H1 (cell line): ENCODE results near the gene NFAM1. TPM values are rescaled to one million over a fixed set of nuclear protein-coding genes. Genes with fewer than 3 reads are reported as not detected.

ENCODE experiments used
- CTCF ChIA-PET: fragments of 300-600 bp; sonication (Branson Sonifier 250); formaldehyde crosslinking; loops from one replicate; lab custom pipeline; 2021; ENCODE audit not compliant: partially characterized antibody; lab: Charles Lee
- POLR2A ChIA-PET: fragments of 300-600 bp; sonication (Branson Sonifier 250); formaldehyde crosslinking; loops from one replicate; lab custom pipeline; 2021; ENCODE audit warnings: inconsistent platforms; ENCODE audit not compliant: partially characterized antibody; lab: Charles Lee
- DNase-seq, 2 experiments: peaks; one replicate each; pipeline versions ENCODE4 v3.0.0 to v3.0.0-alpha.2; 2010 to 2022; ENCODE audit warnings: low spot score in 2 of 2, low read depth in 1 of 2, mixed read lengths in 1 of 2
- FAIRE-seq: peaks from 2 replicates; lab custom pipeline; 2011; peaks lifted over from hg19 to GRCh38; lab: Jason Lieb, UNC
- H2AFZ ChIP-seq: 2 replicates; pipeline ENCODE4 v1.8.1; 2012; ENCODE audit warnings: low read length, inconsistent platforms
- H2AK5ac ChIP-seq: 2 replicates; pipeline ENCODE4 v1.6.1; 2013; ENCODE audit warnings: low read depth, low read length
- H2BK120ac ChIP-seq: replicated peaks from 2 replicates; pipeline ENCODE3; 2013; ENCODE audit warnings: low read depth, low read length, inconsistent platforms
- H2BK12ac ChIP-seq: 2 replicates; pipeline ENCODE4 v1.6.1; 2013; ENCODE audit warnings: low read depth, low read length
- H2BK15ac ChIP-seq: 2 replicates; pipeline ENCODE4 v1.6.1; 2013; ENCODE audit warnings: low read length
- H2BK20ac ChIP-seq: 2 replicates; pipeline ENCODE4 v1.6.1; 2013; ENCODE audit warnings: low read length
- H2BK5ac ChIP-seq: 2 replicates; pipeline ENCODE4 v1.6.1; 2013; ENCODE audit warnings: low read depth, low read length
- H3K14ac ChIP-seq: 2 replicates; pipeline ENCODE4 v1.6.1; 2013; ENCODE audit warnings: inconsistent platforms; ENCODE audit not compliant: insufficient read length
- H3K18ac ChIP-seq: 2 replicates; pipeline ENCODE4 v1.6.1; 2013; ENCODE audit warnings: low read length; ENCODE audit errors: extremely low read depth
- H3K23ac ChIP-seq: 2 replicates; pipeline ENCODE4 v1.6.1; 2013; ENCODE audit warnings: inconsistent platforms; ENCODE audit not compliant: insufficient read length
- H3K23me2 ChIP-seq: 2 replicates; pipeline ENCODE4 v1.6.1; 2013; ENCODE audit warnings: low read depth, low read length
- H3K27ac ChIP-seq: 2 replicates; pipeline ENCODE4 v1.6.1; 2011; ENCODE audit warnings: low read depth, low read length, inconsistent platforms
- H3K27me3 ChIP-seq, 4 experiments: replicated peaks in 1 of 4; 1 replicate in 1 of 4; 2 replicates in 3 of 4; pipeline versions ENCODE4 v1.6.1 to v1.8.1; 2011 to 2013; ENCODE audit warnings: low read length in 3 of 4, mild to moderate bottlenecking in 3 of 4, inconsistent platforms in 2 of 4, mixed read lengths in 2 of 4, moderate library complexity in 1 of 4; ENCODE audit not compliant: control insufficient read depth in 3 of 4, insufficient read depth in 3 of 4; ENCODE audit errors: extremely low read depth in 1 of 4
- H3K36me3 ChIP-seq, 4 experiments: 2 replicates each; pipeline versions ENCODE4 v1.6.1 to v1.8.1; 2011 to 2013; ENCODE audit warnings: mild to moderate bottlenecking in 4 of 4, low read length in 3 of 4, moderate library complexity in 2 of 4, control low read depth in 1 of 4, inconsistent platforms in 1 of 4; ENCODE audit not compliant: insufficient read depth in 4 of 4, control insufficient read depth in 2 of 4
- H3K4ac ChIP-seq: replicated peaks from 2 replicates; pipeline ENCODE3; 2013; ENCODE audit warnings: low read length, low read depth, mixed read lengths, inconsistent platforms; ENCODE audit not compliant: insufficient read length
- H3K4me1 ChIP-seq, 4 experiments: replicated peaks in 1 of 4; 1 replicate in 1 of 4; 2 replicates in 3 of 4; pipeline versions ENCODE4 v1.6.1 to v1.8.1; 2011 to 2013; ENCODE audit warnings: low read length in 3 of 4, inconsistent platforms in 2 of 4, mixed read lengths in 1 of 4; ENCODE audit not compliant: insufficient read depth in 4 of 4, control insufficient read depth in 3 of 4
- H3K4me2 ChIP-seq, 2 experiments: 2 replicates each; pipeline versions ENCODE4 v1.6.1 to v1.8.1; 2011 to 2013; ENCODE audit warnings: low read depth in 2 of 2, low read length in 2 of 2, control low read depth in 1 of 2, inconsistent platforms in 1 of 2, mild to moderate bottlenecking in 1 of 2; ENCODE audit not compliant: insufficient read depth in 1 of 2
- H3K4me3 ChIP-seq, 4 experiments: fragments of 200-600, 300-600 bp in 1 of 4; sonication (generic), shearing (Covaris generic), sonication (Bioruptor Twin) in 1 of 4; 2 replicates each; pipeline versions ENCODE4 v1.5.1 to v1.8.1; 2011 to 2016; ENCODE audit warnings: low read length in 4 of 4, low read depth in 3 of 4, control low read depth in 2 of 4, inconsistent platforms in 2 of 4, mild to moderate bottlenecking in 2 of 4, mixed read lengths in 1 of 4, moderate library complexity in 1 of 4; ENCODE audit not compliant: insufficient read depth in 2 of 4; ENCODE audit errors: extremely low read depth in 1 of 4
- H3K56ac ChIP-seq: replicated peaks from 2 replicates; pipeline ENCODE3; 2013; ENCODE audit warnings: low read depth, mild to moderate bottlenecking, mixed read lengths, low read length, inconsistent platforms; ENCODE audit not compliant: insufficient read length
- H3K79me1 ChIP-seq: 2 replicates; pipeline ENCODE4 v1.6.1; 2013; ENCODE audit warnings: low read depth, low read length, control low read depth
- H3K79me2 ChIP-seq, 2 experiments: 2 replicates each; pipeline versions ENCODE4 v1.6.1 to v1.8.1; 2012 to 2013; ENCODE audit warnings: low read length in 2 of 2, mild to moderate bottlenecking in 2 of 2, inconsistent platforms in 1 of 2; ENCODE audit not compliant: insufficient read depth in 2 of 2, control insufficient read depth in 1 of 2
- H3K9ac ChIP-seq, 4 experiments: replicated peaks in 1 of 4; 1 replicate in 1 of 4; 2 replicates in 3 of 4; pipeline versions ENCODE4 v1.6.1 to v1.8.1; 2011 to 2013; ENCODE audit warnings: low read depth in 3 of 4, low read length in 3 of 4, control low read depth in 2 of 4, mild to moderate bottlenecking in 2 of 4, moderate library complexity in 2 of 4, inconsistent platforms in 1 of 4; ENCODE audit errors: extremely low read depth in 1 of 4
- H3K9me3 ChIP-seq, 2 experiments: 2 replicates each; pipeline versions ENCODE4 v1.6.1 to v1.8.1; 2012 to 2013; ENCODE audit warnings: mild to moderate bottlenecking in 2 of 2, moderate library complexity in 2 of 2, control low read depth in 1 of 2, inconsistent platforms in 1 of 2, low read depth in 1 of 2, low read length in 1 of 2, mixed read lengths in 1 of 2; ENCODE audit not compliant: insufficient read depth in 2 of 2
- H4K20me1 ChIP-seq, 2 experiments: replicated peaks in 1 of 2; 2 replicates each; pipeline versions ENCODE3 to v1.8.1; 2011 to 2013; ENCODE audit warnings: inconsistent platforms in 2 of 2, low read length in 2 of 2, mild to moderate bottlenecking in 1 of 2; ENCODE audit not compliant: insufficient read depth in 2 of 2, control insufficient read depth in 1 of 2
- H4K5ac ChIP-seq: 2 replicates; pipeline ENCODE4 v1.6.1; 2013; ENCODE audit warnings: low read length, low read depth, mixed read lengths, inconsistent platforms; ENCODE audit not compliant: insufficient read length
- H4K8ac ChIP-seq: 2 replicates; pipeline ENCODE4 v1.8.0; 2013; ENCODE audit warnings: mild to moderate bottlenecking, moderate library complexity, low read length, inconsistent platforms; ENCODE audit not compliant: insufficient read depth; ENCODE audit errors: extremely low read depth
- H4K91ac ChIP-seq: replicated peaks from 2 replicates; pipeline ENCODE3; 2013; ENCODE audit warnings: low read length, mixed read lengths, inconsistent platforms; ENCODE audit not compliant: insufficient read length
- ATF3 ChIP-seq: IDR thresholded peaks from 2 replicates; pipeline ENCODE4 v1.6.1; 2011; ENCODE audit warnings: low read depth, mild to moderate bottlenecking, low read length; ENCODE audit not compliant: insufficient read depth
- BRCA1 ChIP-seq: IDR thresholded peaks from 2 replicates; pipeline ENCODE4 v1.6.1; 2012; ENCODE audit warnings: low read depth, low read length, improper control_type of control experiment
- CBX5 ChIP-seq: fragments of 300-800, 300-1000 bp; sonication (generic); IDR thresholded peaks from 2 replicates; pipeline ENCODE4 v1.7.1; 2016; ENCODE audit warnings: antibody characterized with exemption, low read length, low read depth
- CHD1 ChIP-seq: IDR thresholded peaks from 2 replicates; pipeline ENCODE4 v1.6.1; 2012; ENCODE audit warnings: low read depth, low read length, improper control_type of control experiment
- CREB1 ChIP-seq: IDR thresholded peaks from 2 replicates; pipeline ENCODE4 v1.6.1; 2012; ENCODE audit warnings: inconsistent platforms
- KDM4A ChIP-seq: IDR thresholded peaks from one replicate; pipeline ENCODE4 v1.7.1; 2012; ENCODE audit warnings: low read depth, mild to moderate bottlenecking, moderate library complexity, low read length, inconsistent platforms; ENCODE audit not compliant: severe bottlenecking
- NANOG ChIP-seq: IDR thresholded peaks from 2 replicates; pipeline ENCODE4 v1.6.1; 2011; ENCODE audit warnings: low read length, low read depth, mild to moderate bottlenecking, inconsistent platforms; ENCODE audit not compliant: insufficient read depth, poor library complexity, severe bottlenecking
- RBBP5 ChIP-seq: IDR thresholded peaks from 2 replicates; pipeline ENCODE4 v1.7.1; 2012; ENCODE audit warnings: low read depth, mild to moderate bottlenecking, inconsistent platforms, low read length, moderate library complexity, borderline replicate concordance
- RFX5 ChIP-seq: IDR thresholded peaks from 2 replicates; pipeline ENCODE4 v1.6.1; 2011; ENCODE audit warnings: low read depth, low read length, improper control_type of control experiment, borderline replicate concordance
- SIN3A ChIP-seq, 2 experiments: IDR thresholded peaks in 1 of 2; conservative IDR thresholded peaks in 1 of 2; 2 replicates each; pipeline ENCODE4 v1.6.1; 2011 to 2012; ENCODE audit warnings: low read length in 2 of 2, improper control_type of control experiment in 1 of 2, low read depth in 1 of 2, mild to moderate bottlenecking in 1 of 2
- YY1 ChIP-seq: IDR thresholded peaks from 2 replicates; pipeline ENCODE4 v1.6.1; 2011; ENCODE audit warnings: low read depth, mild to moderate bottlenecking, low read length
- WGBS, 2 experiments: shearing (Covaris generic) in 1 of 2; methylation state at CpG; one replicate each; pipeline versions ENCODE4 v1.1.6 to v1.1.7; 2013 to 2015; ENCODE audit warnings: low lambda C conversion rate in 2 of 2, mixed read lengths in 2 of 2, inconsistent platforms in 1 of 2, low coverage in 1 of 2, missing lambda C conversion rate in 1 of 2; ENCODE audit not compliant: insufficient replicate concordance in 2 of 2, insufficient coverage in 1 of 2, insufficient read length in 1 of 2; ENCODE audit errors: extremely low coverage in 1 of 2, missing lambda C conversion rate in 1 of 2; 5-methylcytosine and 5-hydroxymethylcytosine counted together
- polyA plus RNA-seq, 7 experiments: library from polyadenylated mRNA; depleted of rRNA in 3 of 7; stranded (reverse) in 5 of 7; unstranded in 2 of 7; fragments of >200 nt in 5 of 7; fragments of 200-250 nt in 2 of 7; gene quantifications; 1 replicate in 5 of 7; 2 replicates in 1 of 7; 4 replicates in 1 of 7; pipeline versions ENCODE4 v1.2.1 to v1.2.3, GENCODE V29; 2011 to 2013; ENCODE audit warnings: missing spikeins in 2 of 7, mixed read lengths in 2 of 7
- total RNA-seq: library from RNA; stranded (reverse); fragmentation: NEBNext Ultra II Directional; extraction: Animal tissue kit (Norgen Biotek cat#: 25700); gene quantifications from 2 replicates; pipeline ENCODE4 v1.2.1, GENCODE V29; 2021

NFAM1 gene
- total and polyA plus RNA-seq, 2 of the 8 experiments (the other 6 are each of a cell fraction or from before 2014, with no cell fraction given): 0.62 to 0.73 TPM

GRCh38 chr22:42340829-42341383 is 91.3 kb downstream of the NFAM1 start:
- H3K4me1 ChIP-seq: peaks cover 0 to 21% (median 13%) of the 10 kb centered on the region in 4 experiments; a peak in 6 of 7 replicates
- H3K4me3 ChIP-seq: peak overlapping the region; percentile 36 to 59 (median 42)
- H2BK15ac ChIP-seq: no peak overlapping the region; the same call in 1 of the 2 replicates
- H3K23me2 ChIP-seq: peaks cover 5% of the 10 kb centered on the region; the same call in 1 of the 2 replicates
- peak in 1 of 2 experiments; percentile 73 for DNase-seq
- peaks cover 13% of the 10 kb centered on the region for H3K79me1 ChIP-seq
- peak overlapping the region; percentile 40; the same call in 1 of the 2 replicates for H2AFZ ChIP-seq
- peaks cover 0 to 15% of the 10 kb centered on the region in 2 experiments; a peak in 1 of 4 replicates for H3K79me2 ChIP-seq
- H3K9me3 ChIP-seq: no peaks in the 10 kb centered on the region
- no peak overlapping the region for H3K14ac ChIP-seq
- no peak overlapping the region for H3K27ac ChIP-seq
- no peak overlapping the region for H2BK20ac ChIP-seq
- H3K9ac ChIP-seq: 0 out of 7 replicates have a peak overlapping the region, but pooled peaks of 3 of the 4 experiments have one; percentile 2 to 13 (median 12)
- H2BK5ac ChIP-seq: peak overlapping the region; percentile 44; the same call in 1 of the 2 replicates
- H3K23ac ChIP-seq: no peak overlapping the region
- peak overlapping the region; percentile 86 for H4K8ac ChIP-seq
- H3K56ac ChIP-seq: no peak overlapping the region
- H3K36me3 ChIP-seq: no peaks in the 10 kb centered on the region
- peak overlapping the region; percentile 29 for H4K5ac ChIP-seq
- POLR2A ChIA-PET: interaction anchor here (0.9 to 1.0 kb wide), 2 partner anchors 36 to 57 kb away, joined by 3 to 4 read pairs; no protein-coding TSS in a partner anchor
- no peak for FAIRE-seq
- H4K20me1 ChIP-seq: peaks cover 5 to 6% of the 10 kb centered on the region in 2 experiments
- peak overlapping the region; percentile 93; the same call in 1 of the 2 replicates for H2AK5ac ChIP-seq
- H3K4me2 ChIP-seq: peak overlapping the region; percentile 69 to 90
- H3K18ac ChIP-seq: peak overlapping the region; percentile 93; the same call in 1 of the 2 replicates
- peak overlapping the region; percentile 80 for H4K91ac ChIP-seq
- no peak overlapping the region for H2BK12ac ChIP-seq
- no peak overlapping the region for H2BK120ac ChIP-seq
- peaks cover 0 to 29% (median 18%) of the 10 kb centered on the region in 4 experiments; a peak in 5 of 7 replicates for H3K27me3 ChIP-seq
- peak overlapping the region; percentile 54 for H3K4ac ChIP-seq
- CTCF ChIA-PET: interaction anchor here (0.8 to 3.3 kb wide), 3 partner anchors 12 to 96 kb away, joined by 3 to 20 read pairs (median 3); no protein-coding TSS in a partner anchor
- WGBS, 2 experiments: 14% methylated on average over 23 of the region's 26 CpGs; no CpG with 5 or more reads in 1 of the 2 experiments
- peak; percentile 65; the same call in 1 of the 2 replicates for TF ChIP-seq RBBP5
- TF ChIP-seq CREB1: no peak
- TF ChIP-seq RFX5: no peak
- TF ChIP-seq CBX5: no peak
- TF ChIP-seq ATF3: no peak
- TF ChIP-seq NANOG: no peak
- no peak for TF ChIP-seq BRCA1
- TF ChIP-seq KDM4A: peak; percentile 30
- no peak for TF ChIP-seq SIN3A (conservative IDR thresholded peaks at IDR 0.05 in 1 of 2, IDR thresholded peaks at IDR 0.05 in 1 of 2; ENCODE audit: low read depth in 1 of 2, low read length in 2 of 2)
- no peak for TF ChIP-seq CHD1
- TF ChIP-seq YY1: 0 out of 2 replicates have a peak, but pooled peaks have one; percentile 62
